ENCODE measurements around the gene ZNF689. TPM values are rescaled to one million over a fixed set of nuclear protein-coding genes. Genes with fewer than 3 reads are reported as not detected.
"Not testable (repeated sequence)": the region's sequence is repeated elsewhere in the genome, so short reads cannot be mapped to it uniquely, and the experiment has no call there.

Gene ZNF689
- total RNA-seq, 2 experiments from 2014 or later: 10.7 to 11.5 TPM

DNA sequence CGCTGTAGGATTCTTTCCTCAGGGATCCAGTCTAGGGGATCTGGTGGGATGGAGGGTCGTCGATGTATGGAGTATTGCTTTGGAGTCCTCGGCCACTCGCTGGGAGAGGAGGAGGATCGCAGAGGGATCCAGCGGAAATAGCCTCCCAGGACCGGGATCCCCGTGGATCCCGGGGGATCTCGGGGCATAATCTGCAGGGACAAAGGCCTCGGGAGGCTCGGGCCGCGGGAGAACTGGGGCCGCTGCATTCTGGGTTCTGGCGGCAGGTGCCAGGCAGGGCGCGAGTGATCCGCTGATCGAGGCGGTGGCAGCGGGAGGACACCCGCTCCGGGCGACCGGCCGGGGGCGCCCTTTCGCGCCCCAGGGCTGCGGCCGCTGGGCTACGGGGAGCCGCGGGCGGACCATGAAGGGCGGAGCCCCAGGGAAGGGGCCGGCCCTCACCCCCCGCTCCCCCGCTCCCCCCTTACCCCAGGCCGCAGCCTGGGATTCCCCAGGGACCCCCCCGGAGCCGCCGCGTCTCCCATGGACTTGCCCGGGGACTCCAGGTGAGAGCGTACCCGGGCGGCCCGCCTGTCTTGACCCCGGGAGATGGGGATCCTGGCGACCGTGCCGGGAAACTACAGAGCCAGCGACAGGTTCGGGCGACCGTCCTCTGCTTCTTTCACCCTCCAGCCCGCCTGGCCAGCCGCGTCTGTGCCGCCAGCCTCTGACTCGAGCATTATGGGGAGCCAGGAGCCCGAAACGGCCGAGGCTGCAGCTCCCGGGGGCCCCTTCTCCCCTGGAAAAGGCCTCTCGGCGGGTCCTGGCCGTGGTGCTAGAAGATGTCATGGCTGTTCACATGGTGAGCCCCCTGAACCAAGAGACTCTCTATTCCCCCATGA lies 41.2 kb upstream of the ZNF689 start:
- Mint-ChIP-seq H3K27me3 (ENCODE audit: low read depth) (no peaks in the 10 kb centered on the region), H3K27ac (peak overlapping the region; percentile 91), H3K4me1 (ENCODE audit: low read depth) (peaks cover 26% of the 10 kb centered on the region), H3K9me3 (no peaks in the 10 kb centered on the region), H3K4me3 (peak overlapping the region; percentile 85), H3K36me3 (ENCODE audit: low read depth) (peaks cover 28% of the 10 kb centered on the region)
- intact Hi-C loops (cut with micrococcal nuclease): loop anchor here (1.0 to 2.0 kb wide), 4 partner anchors 43 to 529 kb away; partner anchors contain the start of genes FUS and ZNF785
- DNase-seq: peak; percentile 84
- CTCF ChIA-PET: interaction anchor here (0.6 to 3.2 kb wide), 12 partner anchors 9 to 194 kb away, joined by 3 to 18 read pairs (median 4); no protein-coding TSS in a partner anchor

DNA sequence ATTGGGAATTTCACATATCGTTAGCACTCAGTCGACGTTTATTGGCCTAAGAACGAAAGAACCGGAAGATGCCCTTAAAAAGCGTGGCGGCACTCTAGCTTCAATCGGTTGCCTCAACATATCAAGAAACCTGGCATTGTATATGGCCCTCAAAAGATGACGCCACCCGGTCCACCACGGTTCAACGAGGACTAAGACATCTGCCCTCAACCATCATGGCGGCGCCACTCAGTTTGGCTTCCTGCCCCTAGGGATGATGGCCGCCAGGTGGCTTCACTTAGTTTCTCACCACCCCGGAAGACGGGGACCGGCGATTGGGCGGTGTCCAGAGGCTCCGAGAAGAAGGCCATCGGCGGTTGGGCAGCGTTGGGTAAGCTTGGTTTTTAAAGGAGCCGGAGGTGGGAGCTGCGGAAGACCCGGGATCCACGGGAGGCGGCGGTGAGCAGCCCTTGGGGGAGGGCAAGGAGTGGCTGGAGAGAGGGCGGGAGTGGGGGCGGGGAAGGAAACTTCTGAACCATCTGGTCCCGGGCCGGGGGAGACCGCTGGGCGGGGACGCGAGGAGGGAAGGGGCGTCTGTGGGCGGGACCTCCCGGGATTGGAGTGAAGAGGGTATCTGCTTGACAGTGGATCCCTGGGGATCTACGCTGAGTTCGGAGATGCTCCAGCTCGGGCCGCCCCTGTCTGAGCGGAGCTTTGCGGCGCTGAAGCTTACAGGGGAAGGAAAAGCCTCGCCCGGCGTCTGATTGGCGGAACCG lies 40.4 kb upstream of the ZNF689 start, which contains the start of gene PRR14:
Gene PRR14, plus strand, starts transcription at position 592 of the 755 bp plus-strand sequence. CDS start 686 bp downstream, outside the sequence.
- H3K36me3 Mint-ChIP-seq (ENCODE audit: low read depth): peaks cover 20% of the 10 kb centered on the region
- CTCF ChIA-PET: interaction anchor here (0.5 to 2.8 kb wide), 14 partner anchors 9 to 193 kb away, joined by 3 to 18 read pairs (median 3); no protein-coding TSS in a partner anchor
- H3K9me3 Mint-ChIP-seq: no peaks in the 10 kb centered on the region
- H3K4me1 Mint-ChIP-seq (ENCODE audit: low read depth): peaks cover 22% of the 10 kb centered on the region
- intact Hi-C loops (cut with micrococcal nuclease): loop anchor here (1.0 to 2.0 kb wide), 12 partner anchors 8 to 530 kb away; partner anchors contain the start of genes FBRS, FUS, PHKG2 and TBC1D10B
- H3K4me3 Mint-ChIP-seq: peak within 1 kb of the TSS; percentile 85
- peak; percentile 100 for DNase-seq
- no peaks in the 10 kb centered on the region for H3K27me3 Mint-ChIP-seq (ENCODE audit: low read depth)
- H3K27ac Mint-ChIP-seq: peak within 1 kb of the TSS; percentile 91

DNA sequence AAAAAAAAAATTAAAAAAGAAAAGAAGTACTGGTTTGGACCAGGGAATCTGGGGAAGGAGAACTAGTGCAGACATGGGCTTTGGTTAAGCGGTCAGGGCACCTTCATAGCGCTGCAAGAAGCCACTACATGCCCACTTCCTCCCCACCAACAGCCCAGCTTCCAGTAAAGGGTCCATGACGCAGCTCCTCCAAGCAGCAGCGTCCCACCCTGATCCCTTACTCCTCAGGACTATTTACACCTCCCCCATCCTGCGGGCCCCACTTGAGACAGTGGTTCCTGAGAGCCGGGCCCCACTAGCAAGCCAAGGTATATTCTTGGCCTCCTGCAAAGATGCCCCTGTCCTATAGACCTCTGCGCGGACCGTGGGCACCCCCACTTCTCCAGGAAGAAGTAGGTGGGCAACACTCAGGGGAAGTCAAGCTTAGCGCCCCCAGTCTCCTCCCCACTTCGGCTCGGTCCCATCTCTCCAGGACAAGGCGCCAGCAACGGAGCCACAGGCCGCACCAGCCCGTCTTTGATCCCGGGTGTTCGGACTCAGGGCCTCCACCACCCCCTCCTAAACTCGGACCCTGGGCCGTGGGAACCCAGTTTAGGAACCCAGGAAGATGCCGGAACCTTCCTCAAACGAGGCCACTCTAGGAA lies 39.7 kb upstream of the ZNF689 start:
- peak; percentile 32 for DNase-seq
- Mint-ChIP-seq H3K4me3 (peak overlapping the region; percentile 84), H3K36me3 (ENCODE audit: low read depth) (peaks cover 15% of the 10 kb centered on the region), H3K9me3 (no peaks in the 10 kb centered on the region), H3K27me3 (ENCODE audit: low read depth) (no peaks in the 10 kb centered on the region), H3K4me1 (ENCODE audit: low read depth) (peaks cover 22% of the 10 kb centered on the region), H3K27ac (peak overlapping the region; percentile 91)
- CTCF ChIA-PET: interaction anchor here (0.5 to 2.8 kb wide), 11 partner anchors 8 to 192 kb away, joined by 3 to 18 read pairs (median 3); no protein-coding TSS in a partner anchor
- intact Hi-C loops (cut with micrococcal nuclease): loop anchor here (1.0 to 2.0 kb wide), 11 partner anchors 8 to 531 kb away; partner anchors contain the start of genes FBRS, FUS, PHKG2 and TBC1D10B

DNA sequence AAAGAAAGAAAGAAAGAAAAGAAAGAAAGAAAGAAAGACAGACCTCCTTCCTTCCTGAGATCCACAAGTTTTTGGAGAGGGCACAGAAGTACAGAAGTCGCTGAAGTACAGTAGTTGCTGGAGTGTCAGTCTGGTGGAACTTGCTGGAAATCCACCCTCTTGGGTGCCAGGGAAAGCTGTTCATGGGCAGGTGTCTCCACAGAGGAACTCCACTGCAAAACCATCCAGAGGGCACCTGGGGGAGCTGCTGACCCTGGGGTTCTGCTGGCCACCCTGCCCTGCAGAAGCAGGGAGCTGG lies 37.0 kb upstream of the ZNF689 start:
- H3K36me3 Mint-ChIP-seq (ENCODE audit: low read depth): peaks cover 7% of the 10 kb centered on the region
- no peak overlapping the region for H3K4me3 Mint-ChIP-seq
- H3K27ac Mint-ChIP-seq: no peak overlapping the region
- H3K4me1 Mint-ChIP-seq (ENCODE audit: low read depth): peaks cover 11% of the 10 kb centered on the region
- intact Hi-C loops (cut with micrococcal nuclease): no loop called here
- CTCF ChIA-PET: interaction anchor here (1.5 kb wide), 1 partner anchor 10 kb away, joined by 5 read pairs; no protein-coding TSS in a partner anchor
- DNase-seq: no peak
- no peaks in the 10 kb centered on the region for H3K9me3 Mint-ChIP-seq
- no peaks in the 10 kb centered on the region for H3K27me3 Mint-ChIP-seq (ENCODE audit: low read depth)

- Mint-ChIP-seq H3K9me3 (no peaks in the 10 kb centered on the region), H3K27me3 (ENCODE audit: low read depth) (no peaks in the 10 kb centered on the region), H3K4me3 (no peak overlapping the region), H3K36me3 (ENCODE audit: low read depth) (no peaks in the 10 kb centered on the region), H3K27ac (no peak overlapping the region), H3K4me1 (ENCODE audit: low read depth) (peaks cover 6% of the 10 kb centered on the region)
- intact Hi-C loops (cut with micrococcal nuclease): no loop called here
- DNase-seq: no peak
- CTCF ChIA-PET: interaction anchor here (0.7 to 1.9 kb wide), 3 partner anchors 10 to 94 kb away, joined by 3 to 9 read pairs (median 4); no protein-coding TSS in a partner anchor
These were observed 35.5 kb upstream of the ZNF689 start for GRCh38 chr16:30645727-30646126.

GRCh38 chr16:30644334-30644830 lies 34.2 kb upstream of the ZNF689 start:
- DNase-seq: no peak
- H3K27me3 Mint-ChIP-seq (ENCODE audit: low read depth): no peaks in the 10 kb centered on the region
- H3K4me3 Mint-ChIP-seq: no peak overlapping the region
- peaks cover 2% of the 10 kb centered on the region for H3K4me1 Mint-ChIP-seq (ENCODE audit: low read depth)
- no peak overlapping the region for H3K27ac Mint-ChIP-seq
- no peaks in the 10 kb centered on the region for H3K9me3 Mint-ChIP-seq
- intact Hi-C loops (cut with micrococcal nuclease): no loop called here
- CTCF ChIA-PET: interaction anchor here (0.8 to 1.9 kb wide), 3 partner anchors 9 to 15 kb away, joined by 3 to 9 read pairs (median 4); no protein-coding TSS in a partner anchor
- no peaks in the 10 kb centered on the region for H3K36me3 Mint-ChIP-seq (ENCODE audit: low read depth)

DNA sequence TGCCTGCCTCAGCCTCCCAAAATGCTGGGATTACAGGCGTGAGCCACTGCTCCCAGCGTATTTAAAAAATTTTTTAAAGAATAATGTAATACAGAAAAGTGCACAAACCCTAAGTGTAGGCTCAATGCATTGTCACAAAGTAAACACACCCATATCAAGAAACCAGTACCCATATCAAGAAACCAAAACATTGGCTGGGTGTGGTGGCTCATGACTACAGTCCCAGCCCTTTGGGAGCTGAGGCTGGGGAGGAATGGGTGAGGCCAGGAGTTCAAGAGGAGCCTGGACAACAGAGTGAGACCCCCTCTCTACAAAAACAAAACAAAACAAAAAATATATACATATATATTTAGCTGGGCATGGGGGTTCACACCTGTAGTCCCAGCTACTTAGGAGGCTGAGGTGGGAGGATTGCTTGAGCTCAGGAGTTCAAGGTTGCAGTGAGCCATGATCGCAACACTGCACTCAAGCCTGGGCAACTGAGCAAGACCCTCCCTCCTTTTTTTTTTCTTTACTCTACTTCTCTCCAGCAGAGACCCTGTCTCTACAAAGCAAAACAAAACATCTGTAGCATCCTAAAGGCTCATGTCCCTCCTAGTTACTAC lies 31.3 kb upstream of the ZNF689 start:
- DNase-seq: no peak
- H3K4me1 Mint-ChIP-seq (ENCODE audit: low read depth): peaks cover under 1% of the 10 kb centered on the region
- CTCF ChIA-PET: interaction anchor here (0.7 to 1.2 kb wide), 2 partner anchors 9 to 52 kb away, joined by 3 read pairs; no protein-coding TSS in a partner anchor

DNA sequence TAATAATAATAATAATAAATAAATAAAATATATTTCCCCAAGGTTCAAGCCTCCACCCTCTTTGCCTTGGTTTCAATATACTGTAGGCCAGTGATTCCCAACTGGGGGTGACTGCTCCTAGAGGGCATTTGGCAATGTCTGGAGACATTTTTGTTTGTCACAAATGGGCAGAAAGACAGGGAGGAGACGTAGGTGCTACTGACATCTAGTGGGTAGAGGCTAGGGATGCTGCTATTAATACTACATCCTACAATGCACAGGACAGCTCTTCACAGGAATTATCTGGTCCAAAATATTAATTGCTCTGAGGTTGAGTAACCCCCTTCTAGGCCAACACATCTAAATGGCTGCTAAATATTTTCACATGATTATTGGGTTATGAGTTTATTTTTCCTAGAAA lies 27.8 kb upstream of the ZNF689 start:
- no peaks in the 10 kb centered on the region for H3K9me3 Mint-ChIP-seq
- H3K36me3 Mint-ChIP-seq (ENCODE audit: low read depth): no peaks in the 10 kb centered on the region
- H3K4me1 Mint-ChIP-seq (ENCODE audit: low read depth): peaks cover 14% of the 10 kb centered on the region
- H3K27ac Mint-ChIP-seq: no peak overlapping the region
- H3K4me3 Mint-ChIP-seq: no peak overlapping the region
- peak; percentile 48 for DNase-seq
- no peaks in the 10 kb centered on the region for H3K27me3 Mint-ChIP-seq (ENCODE audit: low read depth)
- CTCF ChIA-PET: interaction anchor here (0.6 to 2.6 kb wide), 6 partner anchors 23 to 222 kb away, joined by 3 to 6 read pairs (median 4); no protein-coding TSS in a partner anchor
- intact Hi-C loops (cut with micrococcal nuclease): no loop called here

More for the DNA sequence above, 31.3 kb upstream of the ZNF689 start:
- intact Hi-C loops (cut with micrococcal nuclease): no loop called here
- Mint-ChIP-seq H3K9me3 (no peaks in the 10 kb centered on the region), H3K27ac (no peak overlapping the region), H3K4me3 (no peak overlapping the region), H3K27me3 (ENCODE audit: low read depth) (no peaks in the 10 kb centered on the region), H3K36me3 (ENCODE audit: low read depth) (no peaks in the 10 kb centered on the region)

GRCh38 chr16:30637139-30637538 lies 26.9 kb upstream of the ZNF689 start:
- peaks cover 14% of the 10 kb centered on the region for H3K4me1 Mint-ChIP-seq (ENCODE audit: low read depth)
- H3K36me3 Mint-ChIP-seq (ENCODE audit: low read depth); H3K9me3 Mint-ChIP-seq; H3K27ac Mint-ChIP-seq; DNase-seq; H3K27me3 Mint-ChIP-seq (ENCODE audit: low read depth); H3K4me3 Mint-ChIP-seq; intact Hi-C loops (cut with micrococcal nuclease): not testable (repeated sequence)
- CTCF ChIA-PET: interaction anchor here (0.6 to 2.6 kb wide), 12 partner anchors 11 to 794 kb away, joined by 3 to 6 read pairs (median 4); no protein-coding TSS in a partner anchor

DNA sequence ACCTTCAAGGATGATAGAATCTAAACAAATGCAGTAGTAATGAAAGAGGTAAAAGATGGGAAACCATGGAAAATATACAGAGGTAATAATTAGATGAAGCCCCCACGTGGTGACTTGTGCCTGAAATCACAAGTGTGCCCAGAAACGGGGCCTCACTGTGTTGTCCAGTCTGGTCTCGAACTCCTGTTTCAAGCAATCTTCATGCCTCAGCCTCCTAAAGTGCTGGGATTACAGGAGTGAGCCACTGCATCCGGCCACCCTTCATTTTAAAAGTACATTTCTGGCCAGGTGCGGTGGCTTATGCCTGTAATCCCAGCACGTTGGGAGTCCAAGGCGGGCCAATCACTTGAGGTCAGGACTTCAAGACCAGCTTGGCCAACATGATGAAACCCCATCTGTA lies 26.4 kb upstream of the ZNF689 start:
- Mint-ChIP-seq H3K9me3 (no peaks in the 10 kb centered on the region), H3K36me3 (ENCODE audit: low read depth) (no peaks in the 10 kb centered on the region), H3K4me1 (ENCODE audit: low read depth) (peaks cover 14% of the 10 kb centered on the region), H3K27ac (no peak overlapping the region), H3K4me3 (no peak overlapping the region), H3K27me3 (ENCODE audit: low read depth) (no peaks in the 10 kb centered on the region)
- no peak for DNase-seq
- intact Hi-C loops (cut with micrococcal nuclease): no loop called here
- CTCF ChIA-PET: interaction anchor here (0.6 to 2.6 kb wide), 10 partner anchors 8 to 794 kb away, joined by 3 to 9 read pairs (median 4); partner anchors contain the start of gene DCTPP1

- Mint-ChIP-seq H3K27me3 (ENCODE audit: low read depth) (no peaks in the 10 kb centered on the region), H3K4me3 (peak overlapping the region; percentile 83), H3K27ac (peak overlapping the region; percentile 94), H3K4me1 (ENCODE audit: low read depth) (peaks cover 18% of the 10 kb centered on the region), H3K36me3 (ENCODE audit: low read depth) (no peaks in the 10 kb centered on the region), H3K9me3 (no peaks in the 10 kb centered on the region)
- intact Hi-C loops (cut with micrococcal nuclease): no loop called here
- DNase-seq: no peak
- CTCF ChIA-PET: interaction anchor here (1.0 to 1.4 kb wide), 2 partner anchors 11 to 98 kb away, joined by 3 read pairs; no protein-coding TSS in a partner anchor
These were observed 23.3 kb upstream of the ZNF689 start for GRCh38 chr16:30633526-30633925.
